Measurements from ENCODE around the gene GPAT2. TPM values are rescaled to one million over a fixed set of nuclear protein-coding genes. Genes with fewer than 3 reads are reported as not detected.

The GPAT2 gene
- total RNA-seq, 1 experiment from 2014 or later = not detected

Other genes starting within 250 kb of the GPAT2 start
- gene ANKRD36C, start 43.1 kb downstream of the GPAT2 start, total RNA-seq (2014; rRNA removed) = 13.5 and 15.5 TPM in 2 replicates
- not detected in 2 replicates for gene ADRA2B, start 81.7 kb upstream of the GPAT2 start, total RNA-seq (2014; rRNA removed)
- gene ASTL, start 103.6 kb upstream of the GPAT2 start, total RNA-seq (2014; rRNA removed) = not detected in 2 replicates
- 0.23 and 0.71 TPM in 2 replicates for gene DUSP2, start 110.5 kb upstream of the GPAT2 start, total RNA-seq (2014; rRNA removed)
- gene STARD7, start 173.9 kb upstream of the GPAT2 start, total RNA-seq (2014; rRNA removed) = 168 and 171 TPM in 2 replicates
- 28.7 and 34.6 TPM in 2 replicates for gene TMEM127, start 231.1 kb upstream of the GPAT2 start, total RNA-seq (2014; rRNA removed)
- 110 and 112 TPM in 2 replicates for gene CIAO1, start 231.3 kb upstream of the GPAT2 start, total RNA-seq (2014; rRNA removed)